Loucy (cell line): ENCODE results near the gene NCOA7.

Experiments used
- EZH2phosphoT487 ChIP-seq: fragments of 200-600 bp; IDR thresholded peaks from 2 replicates; pipeline ENCODE4 v1.6.1; 2018; ENCODE audit warnings: antibody characterized with exemption, mild to moderate bottlenecking, moderate library complexity, borderline replicate concordance
- TF ChIP-seq, protein P1 (sequence below): fragments of 200-600 bp; sonication (generic); conservative IDR thresholded peaks from 2 replicates; pipeline ENCODE4 v1.5.1; 2014; ENCODE audit warnings: mild to moderate bottlenecking, antibody characterized with exemption, low read length

DNA sequence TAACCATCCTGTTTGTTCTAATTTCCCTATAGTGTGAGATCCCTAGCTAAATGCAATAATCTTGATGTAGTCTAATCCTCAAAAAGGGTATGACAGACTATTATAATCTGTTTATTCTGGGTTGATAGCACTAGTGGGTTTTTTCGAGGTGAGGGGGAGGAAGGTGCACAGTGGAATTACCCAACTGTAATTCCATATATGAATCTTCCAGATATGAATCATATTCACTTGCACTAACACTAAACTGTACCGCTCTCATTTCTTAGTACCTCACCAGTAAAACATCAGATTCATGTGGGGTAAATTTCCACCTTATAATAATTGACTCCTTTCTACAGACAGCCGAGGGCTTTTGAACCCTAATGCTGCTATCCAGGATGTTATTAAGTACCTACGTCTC, 16.5 kb downstream of the NCOA7 start:
- TF ChIP-seq, protein P1, sequence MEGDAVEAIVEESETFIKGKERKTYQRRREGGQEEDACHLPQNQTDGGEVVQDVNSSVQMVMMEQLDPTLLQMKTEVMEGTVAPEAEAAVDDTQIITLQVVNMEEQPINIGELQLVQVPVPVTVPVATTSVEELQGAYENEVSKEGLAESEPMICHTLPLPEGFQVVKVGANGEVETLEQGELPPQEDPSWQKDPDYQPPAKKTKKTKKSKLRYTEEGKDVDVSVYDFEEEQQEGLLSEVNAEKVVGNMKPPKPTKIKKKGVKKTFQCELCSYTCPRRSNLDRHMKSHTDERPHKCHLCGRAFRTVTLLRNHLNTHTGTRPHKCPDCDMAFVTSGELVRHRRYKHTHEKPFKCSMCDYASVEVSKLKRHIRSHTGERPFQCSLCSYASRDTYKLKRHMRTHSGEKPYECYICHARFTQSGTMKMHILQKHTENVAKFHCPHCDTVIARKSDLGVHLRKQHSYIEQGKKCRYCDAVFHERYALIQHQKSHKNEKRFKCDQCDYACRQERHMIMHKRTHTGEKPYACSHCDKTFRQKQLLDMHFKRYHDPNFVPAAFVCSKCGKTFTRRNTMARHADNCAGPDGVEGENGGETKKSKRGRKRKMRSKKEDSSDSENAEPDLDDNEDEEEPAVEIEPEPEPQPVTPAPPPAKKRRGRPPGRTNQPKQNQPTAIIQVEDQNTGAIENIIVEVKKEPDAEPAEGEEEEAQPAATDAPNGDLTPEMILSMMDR: no peak
- no peak for TF ChIP-seq EZH2phosphoT487
